Measurements from ENCODE around the gene OR52B6. TPM values are rescaled to one million over a fixed set of nuclear protein-coding genes. Genes with fewer than 3 reads are reported as not detected.
"Not testable (repeated sequence)": the region's sequence is repeated elsewhere in the genome, so short reads cannot be mapped to it uniquely, and the experiment has no call there.

OR52B6 gene
- total and polyA plus RNA-seq, 11 donors, result not detected

DNA sequence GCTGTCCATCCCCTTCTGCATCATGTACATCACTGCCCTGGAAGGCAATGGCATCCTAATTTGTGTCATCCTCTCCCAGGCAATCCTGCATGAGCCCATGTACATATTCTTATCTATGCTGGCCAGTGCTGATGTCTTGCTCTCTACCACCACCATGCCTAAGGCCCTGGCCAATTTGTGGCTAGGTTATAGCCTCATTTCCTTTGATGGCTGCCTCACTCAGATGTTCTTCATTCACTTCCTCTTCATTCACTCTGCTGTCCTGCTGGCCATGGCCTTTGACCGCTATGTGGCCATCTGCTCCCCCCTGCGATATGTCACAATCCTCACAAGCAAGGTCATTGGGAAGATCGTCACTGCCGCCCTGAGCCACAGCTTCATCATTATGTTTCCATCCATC, 337 bp downstream of the OR52B6 start:
- TF ChIP-seq POLR2A (IDR thresholded peaks at IDR 0.05), result no peak
- TF ChIP-seq, protein P1, sequence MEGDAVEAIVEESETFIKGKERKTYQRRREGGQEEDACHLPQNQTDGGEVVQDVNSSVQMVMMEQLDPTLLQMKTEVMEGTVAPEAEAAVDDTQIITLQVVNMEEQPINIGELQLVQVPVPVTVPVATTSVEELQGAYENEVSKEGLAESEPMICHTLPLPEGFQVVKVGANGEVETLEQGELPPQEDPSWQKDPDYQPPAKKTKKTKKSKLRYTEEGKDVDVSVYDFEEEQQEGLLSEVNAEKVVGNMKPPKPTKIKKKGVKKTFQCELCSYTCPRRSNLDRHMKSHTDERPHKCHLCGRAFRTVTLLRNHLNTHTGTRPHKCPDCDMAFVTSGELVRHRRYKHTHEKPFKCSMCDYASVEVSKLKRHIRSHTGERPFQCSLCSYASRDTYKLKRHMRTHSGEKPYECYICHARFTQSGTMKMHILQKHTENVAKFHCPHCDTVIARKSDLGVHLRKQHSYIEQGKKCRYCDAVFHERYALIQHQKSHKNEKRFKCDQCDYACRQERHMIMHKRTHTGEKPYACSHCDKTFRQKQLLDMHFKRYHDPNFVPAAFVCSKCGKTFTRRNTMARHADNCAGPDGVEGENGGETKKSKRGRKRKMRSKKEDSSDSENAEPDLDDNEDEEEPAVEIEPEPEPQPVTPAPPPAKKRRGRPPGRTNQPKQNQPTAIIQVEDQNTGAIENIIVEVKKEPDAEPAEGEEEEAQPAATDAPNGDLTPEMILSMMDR (IDR thresholded peaks at IDR 0.05), result no peak
- Histone ChIP-seq H3K4me3 (no peak overlapping the region), H3K36me3 (no peaks in the 10 kb centered on the region), H3K27ac (no peak overlapping the region), H3K27me3 (no peaks in the 10 kb centered on the region), H3K4me1 (no peaks in the 10 kb centered on the region), H3K9me3 (no peaks in the 10 kb centered on the region)
- DNase-seq (no peak), ATAC-seq (no peak)
- intact Hi-C loops (cut with DNase I), result no loop called here
- WGBS, 4 donors, result 74 to 84% (median 81%) methylated on average over 4 of the region's 4 CpGs

DNA sequence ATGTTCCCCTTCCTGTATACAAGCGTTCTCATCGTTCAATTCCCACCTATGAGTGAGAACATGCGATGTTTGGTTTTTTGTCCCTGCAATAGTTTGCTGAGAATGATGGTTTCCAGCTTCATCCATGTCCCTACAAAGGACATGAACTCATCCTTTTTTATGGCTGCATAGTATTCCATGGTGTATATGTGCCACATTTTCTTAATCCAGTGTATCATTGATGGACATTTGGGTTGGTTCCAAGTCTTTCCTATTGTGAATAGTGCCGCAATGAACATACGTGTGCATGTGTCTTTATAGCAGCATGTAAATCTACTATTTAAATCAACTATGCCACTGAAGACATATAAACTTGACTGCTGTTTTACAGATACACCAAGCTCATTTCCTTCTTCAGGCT, 3.8 kb downstream of the OR52B6 start:
- H3K9me3 ChIP-seq; intact Hi-C loops (cut with DNase I): not testable (repeated sequence)
- WGBS, 4 donors, result 66 to 90% (median 82%) methylated on average over 5 of the region's 5 CpGs

DNA sequence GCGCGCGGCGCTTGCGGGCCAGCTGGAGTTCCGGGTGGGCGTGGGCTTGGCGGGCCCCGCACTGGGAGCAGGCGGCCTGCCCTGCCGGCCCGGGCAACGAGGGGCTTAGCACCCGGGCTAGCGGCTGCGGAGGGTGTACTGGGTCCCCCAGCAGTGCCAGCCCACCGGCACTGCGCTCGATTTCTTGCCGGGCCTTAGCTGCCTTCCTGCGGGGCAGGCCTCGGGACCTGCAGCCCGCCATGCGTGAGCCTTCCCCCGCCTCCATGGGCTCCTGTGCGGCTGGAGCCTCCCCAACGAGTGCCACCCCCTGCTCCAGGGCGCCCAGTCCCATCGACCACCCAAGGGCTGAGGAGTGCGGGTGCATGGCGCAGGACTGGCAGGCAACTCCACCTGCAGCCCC, 9.2 kb downstream of the OR52B6 start:
- H3K27me3 ChIP-seq, ATAC-seq, H3K36me3 ChIP-seq, H3K9me3 ChIP-seq, H3K4me1 ChIP-seq, DNase-seq, H3K27ac ChIP-seq, H3K4me3 ChIP-seq: not testable (repeated sequence)
- intact Hi-C loops (cut with DNase I), result loop anchor here in 2 of 10 donors (10.0 kb wide), 2 partner anchors 115 to 215 kb away; partner anchors contain the start of gene OR52N2 (in 1 of the 2)
- 95 to 99% (median 97%) methylated on average over 12 to 31 of the region's 31 CpGs for WGBS, 4 donors

More for the DNA sequence above, 3.8 kb downstream of the OR52B6 start:
- not testable (repeated sequence) for H3K27me3 ChIP-seq, ATAC-seq, H3K4me1 ChIP-seq, H3K4me3 ChIP-seq, H3K36me3 ChIP-seq, DNase-seq, H3K27ac ChIP-seq

DNA sequence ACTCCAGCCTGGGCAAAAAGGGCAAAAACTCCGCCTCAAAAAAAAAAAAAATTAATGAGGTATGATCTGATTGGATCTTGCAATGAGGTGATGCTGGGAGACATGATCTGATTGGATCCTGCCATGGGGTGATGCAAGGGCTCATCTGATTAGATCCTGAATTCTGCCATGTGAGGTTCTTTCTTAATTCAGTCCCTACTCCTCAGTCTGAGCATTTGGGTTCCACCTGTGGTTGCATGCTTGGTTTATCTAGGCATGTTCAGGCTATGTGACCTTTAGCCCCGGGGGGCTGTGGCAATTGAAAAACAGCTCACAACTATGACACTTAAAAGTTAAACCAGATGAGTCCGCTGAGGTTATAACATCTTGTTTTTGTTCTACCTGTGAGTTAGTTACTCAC, 10.9 kb downstream of the OR52B6 start:
- Histone ChIP-seq H3K9me3 (no peaks in the 10 kb centered on the region), H3K27ac (no peak overlapping the region), H3K4me1 (peaks cover 0 to 6% (median 0%) of the 10 kb centered on the region in 12 donors), H3K36me3 (no peaks in the 10 kb centered on the region), H3K4me3 (no peak overlapping the region), H3K27me3 (no peaks in the 10 kb centered on the region)
- WGBS, 4 donors, result 57 to 94% (median 81%) methylated on average over 3 of the region's 3 CpGs
- intact Hi-C loops (cut with DNase I), result loop anchor here in 2 of 10 donors (10.0 kb wide), 2 partner anchors 113 to 213 kb away; partner anchors contain the start of gene OR52N2 (in 1 of the 2)
- DNase-seq, result no peak
- no peak for TF ChIP-seq POLR2A (IDR thresholded peaks at IDR 0.05)
- TF ChIP-seq, protein P1 (IDR thresholded peaks at IDR 0.05), result no peak
- ATAC-seq, result no peak

DNA sequence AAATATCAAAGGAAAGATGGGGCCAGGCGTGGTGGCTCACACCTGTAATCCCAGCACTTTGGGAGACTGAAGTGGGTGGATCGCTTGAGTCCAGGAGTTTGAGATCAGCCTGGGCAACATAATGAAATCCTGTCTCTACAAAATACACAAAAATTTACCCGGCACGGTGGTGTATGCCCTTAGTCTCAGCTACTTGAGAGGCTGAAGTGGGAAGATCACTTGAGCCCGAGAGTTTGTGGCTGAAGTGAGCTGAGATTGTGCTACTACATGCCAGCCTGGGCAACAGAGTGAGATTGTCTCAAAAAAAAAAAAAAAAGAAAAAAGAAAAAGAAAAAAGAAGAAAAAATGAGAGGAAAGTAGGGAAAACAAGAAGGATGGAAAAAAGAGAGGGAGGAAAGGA, 11.9 kb downstream of the OR52B6 start:
- DNase-seq, result no peak
- Histone ChIP-seq H3K4me3 (no peak overlapping the region), H3K4me1 (peaks cover 0 to 11% (median 3%) of the 10 kb centered on the region in 12 donors), H3K27me3 (no peaks in the 10 kb centered on the region), H3K9me3 (no peaks in the 10 kb centered on the region), H3K27ac (no peak overlapping the region), H3K36me3 (no peaks in the 10 kb centered on the region)
- no peak for ATAC-seq
- WGBS, 4 donors, result 83 to 92% (median 88%) methylated on average over 5 of the region's 5 CpGs
- no peak for TF ChIP-seq POLR2A (IDR thresholded peaks at IDR 0.05)
- TF ChIP-seq, protein P1 (IDR thresholded peaks at IDR 0.05), result no peak
- intact Hi-C loops (cut with DNase I), result loop anchor here in 2 of 10 donors (10.0 kb wide), 2 partner anchors 112 to 212 kb away; partner anchors contain the start of gene OR52N2 (in 1 of the 2)

Data from heart left ventricle (tissue), 16 donors.